GM04503 (cell line): ENCODE measurements around the gene ZNF695.
"Not testable (repeated sequence)": the region's sequence is repeated elsewhere in the genome, so short reads cannot be mapped to it uniquely, and the experiment has no call there.

Experiments
- DNase-seq: peaks from one replicate; pipeline ENCODE4 v3.0.0-alpha.2; 2012; ENCODE audit warnings: low read depth

The ZNF695 gene

GRCh38 chr1:247007511-247008405 is at the start of gene ZNF695:
TSS of gene ZNF695 (minus strand) at chr1:247008057. CDS start at chr1:247007908, 149 bp downstream.
- peak; percentile 69 for DNase-seq

GRCh38 chr1:247056071-247056470 is 48.2 kb upstream of the ZNF695 start:
- DNase-seq = no peak

- no peak for DNase-seq
Observed at GRCh38 chr1:247054992-247055415, 47.1 kb upstream of the ZNF695 start.

GRCh38 chr1:247047702-247048101 is 39.8 kb upstream of the ZNF695 start:
- DNase-seq = no peak

- no peak for DNase-seq
Observed at GRCh38 chr1:247047260-247047659, 39.4 kb upstream of the ZNF695 start.

GRCh38 chr1:247043406-247043805 is 35.5 kb upstream of the ZNF695 start:
- DNase-seq = no peak

- DNase-seq = no peak
Observed at GRCh38 chr1:247037511-247038320, 29.9 kb upstream of the ZNF695 start.

- not testable (repeated sequence) for DNase-seq
Observed at GRCh38 chr1:247032306-247032705, 24.4 kb upstream of the ZNF695 start.

GRCh38 chr1:247024658-247025057 is 16.8 kb upstream of the ZNF695 start:
- not testable (repeated sequence) for DNase-seq

GRCh38 chr1:247013391-247013790 is 5.5 kb upstream of the ZNF695 start:
- DNase-seq = no peak

GRCh38 chr1:247008406-247008799 is 546 bp upstream of the ZNF695 start:
- DNase-seq = no peak

- DNase-seq = not testable (repeated sequence)
Observed at GRCh38 chr1:247004081-247004480, 3.8 kb downstream of the ZNF695 start.

GRCh38 chr1:246989901-246990300 is 18.0 kb downstream of the ZNF695 start:
- no peak for DNase-seq

GRCh38 chr1:246988316-246988715 is 19.5 kb downstream of the ZNF695 start:
- DNase-seq = no peak

GRCh38 chr1:246987083-246987690 is 20.7 kb downstream of the ZNF695 start:
- no peak for DNase-seq

- no peak for DNase-seq
Observed at GRCh38 chr1:246978785-246979184, 29.1 kb downstream of the ZNF695 start.

GRCh38 chr1:246978281-246978680 is 29.6 kb downstream of the ZNF695 start:
- DNase-seq = no peak

- no peak for DNase-seq
Observed at GRCh38 chr1:246971969-246972368, 35.9 kb downstream of the ZNF695 start.

GRCh38 chr1:246971090-246971721 is 36.7 kb downstream of the ZNF695 start:
- DNase-seq = no peak

- no peak for DNase-seq
Observed at GRCh38 chr1:246969621-246970020, 38.2 kb downstream of the ZNF695 start.

- no peak for DNase-seq
Observed at GRCh38 chr1:246966502-246966901, 41.4 kb downstream of the ZNF695 start.
